Hematopoietic multipotent progenitor cell (in vitro differentiated cells): ENCODE data around the gene GLTPD2. TPM values are rescaled to one million over a fixed set of nuclear protein-coding genes. Genes with fewer than 3 reads are reported as not detected.

ENCODE experiments used
- DNase-seq, 3 donors: peaks; one replicate each; pipeline ENCODE4 v3.0.0-alpha.2; 2011 to 2015; ENCODE audit warnings: low read depth in 2 of 3, low spot score in 2 of 3
- total RNA-seq: library from RNA; depleted of rRNA; stranded (reverse); fragments of >200 nt; gene quantifications from one replicate; pipeline ENCODE4 v1.2.3, GENCODE V29; 2012

The GLTPD2 gene
- total RNA-seq, 1 donor, result not detected

- peak in 1 of 3 donors; percentile 28 for DNase-seq
Measured at GRCh38 chr17:4838309-4838785, 49.6 kb downstream of the GLTPD2 start.

- DNase-seq, result no peak
Measured at GRCh38 chr17:4839221-4839620, 50.5 kb downstream of the GLTPD2 start.

Other genes with a start within 250 kb of the GLTPD2 start
- 58.4 TPM for gene MYBBP1A, start 233.6 kb upstream of the GLTPD2 start, total RNA-seq
- gene GGT6, start 228.4 kb upstream of the GLTPD2 start, total RNA-seq, result not detected
- not detected for gene SMTNL2, start 204.4 kb upstream of the GLTPD2 start, total RNA-seq
- 0.27 TPM for gene ALOX15, start 147.3 kb upstream of the GLTPD2 start, total RNA-seq
- gene PELP1, start 84.8 kb upstream of the GLTPD2 start, total RNA-seq, result 52.5 TPM
- gene ARRB2, start 78.3 kb upstream of the GLTPD2 start, total RNA-seq, result 63.0 TPM
- 12.9 TPM for gene MED11, start 57.5 kb upstream of the GLTPD2 start, total RNA-seq
- gene ZMYND15, start 49.1 kb upstream of the GLTPD2 start, total RNA-seq, result under 0.01 TPM
- gene CXCL16, start 49.0 kb upstream of the GLTPD2 start, total RNA-seq, result 0.27 TPM
- not detected for gene TM4SF5, start 17.1 kb upstream of the GLTPD2 start, total RNA-seq
- not detected for gene VMO1, start 2.6 kb upstream of the GLTPD2 start, total RNA-seq
- gene PSMB6, start 7.2 kb downstream of the GLTPD2 start, total RNA-seq, result 116 TPM
- 5.9 TPM for gene PLD2, start 18.2 kb downstream of the GLTPD2 start, total RNA-seq
- 21.0 TPM for gene MINK1, start 44.4 kb downstream of the GLTPD2 start, total RNA-seq
- gene C17orf107, start 110.6 kb downstream of the GLTPD2 start, total RNA-seq, result 18.3 TPM
- 5.4 TPM for gene CHRNE, start 114.1 kb downstream of the GLTPD2 start, total RNA-seq
- 2.2 TPM for gene GP1BA, start 143.3 kb downstream of the GLTPD2 start, total RNA-seq
- gene SLC25A11, start 151.1 kb downstream of the GLTPD2 start, total RNA-seq, result 78.6 TPM
- 27.5 TPM for gene RNF167, start 151.3 kb downstream of the GLTPD2 start, total RNA-seq
- 429 TPM for gene PFN1, start 159.6 kb downstream of the GLTPD2 start, total RNA-seq
- gene ENO3, start 162.2 kb downstream of the GLTPD2 start, total RNA-seq, result 2.4 TPM
- gene SPAG7, start 178.9 kb downstream of the GLTPD2 start, total RNA-seq, result 31.2 TPM
- gene CAMTA2, start 198.7 kb downstream of the GLTPD2 start, total RNA-seq, result 6.2 TPM
- not detected for gene INCA1, start 208.6 kb downstream of the GLTPD2 start, total RNA-seq
- gene KIF1C, start 209.0 kb downstream of the GLTPD2 start, total RNA-seq, result 1.1 TPM
- gene SLC52A1, start 246.5 kb downstream of the GLTPD2 start, total RNA-seq, result not detected